ENCODE data around the gene SUSD2. TPM values are rescaled to one million over a fixed set of nuclear protein-coding genes. Genes with fewer than 3 reads are reported as not detected.

SUSD2 gene
- total and polyA plus RNA-seq, 2 of the 8 experiments (the other 6 are each of a cell fraction or from before 2014, with no cell fraction given) = 2.0 to 4.8 TPM

DNA sequence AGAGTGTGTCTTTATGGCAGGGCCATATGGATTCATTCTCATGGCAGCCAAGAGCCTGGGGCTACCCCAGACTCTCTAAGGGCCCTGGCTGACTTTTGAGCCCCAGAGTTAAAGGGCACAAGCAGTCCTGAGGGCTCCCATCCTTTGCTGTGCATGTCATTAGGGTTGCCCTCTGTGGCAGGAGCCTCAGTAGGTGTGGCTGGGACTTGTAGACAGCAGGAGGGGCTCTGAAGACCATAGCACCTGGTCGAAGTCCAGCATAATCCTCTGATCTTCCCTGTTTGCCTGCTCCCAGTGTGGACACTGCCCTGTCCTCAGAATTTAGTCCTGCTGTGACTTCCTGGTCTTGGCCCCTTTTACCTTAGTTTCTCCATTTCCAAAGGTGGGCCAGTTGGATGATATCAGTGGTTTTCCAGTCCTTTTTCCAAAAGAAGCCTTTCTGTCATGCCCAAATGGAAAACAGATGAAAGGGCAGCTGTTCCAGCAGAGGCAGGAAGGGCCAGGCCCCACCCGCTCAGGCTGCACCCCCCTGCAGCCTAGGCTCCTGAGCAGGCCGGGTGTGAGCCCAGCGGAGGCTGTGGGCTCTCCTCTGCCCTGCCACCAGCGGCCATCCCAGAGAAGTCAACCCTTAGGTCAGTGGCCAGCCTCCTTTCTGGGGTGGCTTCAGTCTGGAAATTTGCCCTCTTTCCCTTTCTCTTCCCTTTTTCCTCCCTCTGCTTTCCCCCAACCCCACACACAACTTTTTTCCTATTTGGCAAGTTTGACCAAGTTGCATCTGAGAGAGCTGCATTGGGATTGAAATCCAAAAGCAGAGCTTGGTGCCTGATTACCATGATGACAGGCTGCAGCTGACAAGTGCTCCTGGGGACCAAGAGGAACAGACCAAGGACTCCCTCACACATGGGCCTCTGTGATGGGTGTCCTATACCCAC, 32.8 kb upstream of the SUSD2 start (continued):
- TF ChIP-seq HDAC2 (IDR thresholded peaks at IDR 0.05; ENCODE audit: borderline replicate concordance in 1 of 2, low read depth in 2 of 2, low read length in 2 of 2) = no peak
- no peak for TF ChIP-seq BACH1 (IDR thresholded peaks at IDR 0.05; ENCODE audit: low read length)
- no peak for TF ChIP-seq NRF1 (IDR thresholded peaks at IDR 0.05; ENCODE audit: low read depth, low read length)
- TF ChIP-seq RXRA (IDR thresholded peaks at IDR 0.05; ENCODE audit: insufficient read depth, low read depth, low read length) = no peak
- no peak for TF ChIP-seq KDM4A (IDR thresholded peaks at IDR 0.05; ENCODE audit: low read depth, low read length, severe bottlenecking)
- no peak for TF ChIP-seq HDAC6 (IDR thresholded peaks at IDR 0.05; ENCODE audit: low read depth, low read length)
- TF ChIP-seq CBX8 (IDR thresholded peaks at IDR 0.05; ENCODE audit: borderline replicate concordance, low read depth, low read length) = no peak
- TF ChIP-seq SP2 (IDR thresholded peaks at IDR 0.05; ENCODE audit: low read length) = no peak
